ENCODE results near the gene TYW3.

DNA sequence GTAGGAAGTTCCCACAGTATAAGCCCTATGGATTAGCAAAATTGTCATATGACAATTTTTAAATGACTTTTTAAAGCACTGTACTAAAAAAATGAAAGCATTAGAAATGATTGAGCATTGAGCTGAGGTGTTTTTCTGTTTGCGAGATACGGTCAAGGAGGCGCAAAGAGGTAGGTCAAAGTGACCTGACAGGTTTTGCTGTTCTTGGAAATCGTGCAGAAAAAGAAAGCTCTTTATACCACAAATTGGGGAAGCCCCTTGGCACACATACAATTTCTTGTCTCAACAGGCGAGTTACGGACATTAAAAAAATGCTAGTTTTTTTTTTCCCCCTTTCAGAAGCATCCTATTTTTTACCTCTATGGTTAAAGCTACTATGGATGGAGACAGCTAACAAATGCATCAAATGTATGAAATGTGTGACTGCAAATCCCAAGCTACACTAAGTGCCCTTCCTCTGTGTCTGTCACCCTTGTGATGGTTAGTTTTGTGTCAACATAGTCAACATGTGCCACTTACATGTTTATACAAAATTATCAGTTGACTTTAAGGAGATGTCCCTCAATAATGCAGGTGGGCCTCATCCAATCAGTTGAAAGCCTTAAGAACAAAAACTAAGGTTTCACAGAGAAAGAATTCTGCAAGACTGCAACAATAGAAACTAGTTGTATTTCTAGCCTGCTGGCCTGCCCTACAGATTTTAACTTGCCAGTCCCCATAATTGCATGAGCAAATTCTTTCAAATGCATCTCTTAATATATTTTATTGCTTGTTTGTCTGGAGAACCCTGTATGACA, 29.4 kb upstream of the TYW3 start:
- TF ChIP-seq SPI1 (IDR thresholded peaks at IDR 0.05; ENCODE audit: low read depth, low read length) (no peak), POLR2A (IDR thresholded peaks at IDR 0.05; ENCODE audit: low read depth, low read length) (no peak), POLR2AphosphoS5 (IDR thresholded peaks at IDR 0.05; ENCODE audit: low read depth, low read length) (no peak), TAF1 (IDR thresholded peaks at IDR 0.05; ENCODE audit: low read depth, low read length) (no peak)
